Measurements from ENCODE around the gene MTCH2.
"Not testable (repeated sequence)": the region's sequence is repeated elsewhere in the genome, so short reads cannot be mapped to it uniquely, and the experiment has no call there.

MTCH2 gene

DNA sequence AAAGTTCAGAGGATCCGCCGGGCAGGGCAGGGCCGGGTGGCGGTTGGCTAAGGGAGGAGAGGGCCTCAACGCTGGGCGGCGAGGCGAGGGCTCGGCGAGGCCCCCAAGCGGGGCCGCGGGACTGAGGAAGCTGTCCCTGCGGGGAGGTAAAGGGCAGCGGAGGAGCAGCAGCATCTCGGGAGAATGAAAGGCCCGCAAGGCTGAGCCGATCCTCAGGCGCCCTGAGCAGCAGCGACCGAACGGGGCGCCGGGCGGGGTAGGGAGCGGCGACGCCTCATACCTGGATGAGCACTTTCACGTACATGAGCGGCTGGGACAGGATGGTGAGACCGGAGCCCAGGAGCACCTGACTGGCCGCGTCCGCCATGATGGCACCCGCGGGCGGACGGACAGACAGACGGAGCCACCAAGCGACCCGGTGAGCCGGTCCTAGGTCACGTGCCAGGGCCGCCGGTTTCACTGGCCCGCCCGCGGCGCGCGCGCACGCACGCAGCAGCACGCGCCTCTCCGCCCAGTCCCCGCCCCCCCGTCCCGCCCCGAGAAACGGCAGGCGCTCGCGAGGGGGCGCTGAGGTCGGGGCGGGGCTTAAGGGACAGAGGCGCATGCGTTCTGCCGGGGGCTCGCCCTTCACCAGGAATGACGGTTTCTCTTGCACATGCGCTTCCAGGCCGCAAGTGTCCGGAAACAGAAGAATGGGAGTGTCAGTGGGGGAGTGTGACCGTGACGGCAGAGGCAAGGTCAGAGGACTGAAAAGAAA is at the start of gene MTCH2:
Gene MTCH2 (minus strand): TSS at position 461 of the 757 bp plus-strand sequence. CDS start 94 bp downstream, at position 367.
- DNase-seq: peak; percentile 92

DNA sequence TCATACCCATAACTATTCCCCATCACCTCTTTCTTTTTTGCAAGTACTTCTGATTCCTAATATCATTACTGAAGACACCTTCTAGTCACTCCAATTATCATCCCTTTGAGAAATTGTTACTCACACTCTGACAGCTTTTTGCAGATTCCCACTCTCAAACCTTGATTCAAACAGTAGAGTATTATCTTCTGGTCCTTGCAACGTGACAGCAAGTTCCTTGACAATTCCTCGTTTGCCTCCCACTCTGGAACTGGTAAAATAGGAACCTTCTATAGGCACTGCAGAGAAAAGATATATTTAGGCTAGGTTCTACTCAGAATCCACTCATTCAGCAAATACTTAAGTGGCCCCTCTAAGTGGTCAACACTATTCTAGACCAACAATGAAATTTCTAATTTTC is 49.6 kb upstream of the MTCH2 start:
- DNase-seq: no peak

GRCh38 chr11:47689480-47689879 is 47.1 kb upstream of the MTCH2 start:
- no peak for DNase-seq

- DNase-seq: no peak
Observed at GRCh38 chr11:47688991-47689390, 46.6 kb upstream of the MTCH2 start.

DNA sequence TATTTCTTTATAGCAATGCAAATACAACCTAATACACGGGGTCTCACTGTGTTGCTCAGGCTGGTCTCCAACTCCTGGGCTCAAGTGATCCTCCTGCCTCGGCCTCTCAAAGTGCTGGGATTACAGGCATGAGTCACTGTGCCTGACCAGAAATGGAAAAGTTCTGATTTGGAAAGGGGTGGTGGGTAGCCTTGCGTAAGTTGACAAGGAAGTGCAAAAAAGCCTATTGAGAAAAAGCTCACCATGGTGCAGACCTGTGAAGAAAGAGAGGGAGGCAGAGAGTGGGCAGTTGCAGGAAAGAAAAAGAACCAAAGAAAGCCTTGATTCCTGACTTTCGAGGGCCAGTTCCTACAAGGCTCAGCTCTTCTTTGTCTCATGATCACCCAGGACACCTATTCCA is 45.8 kb upstream of the MTCH2 start:
- no peak for DNase-seq

- not testable (repeated sequence) for DNase-seq
Observed at GRCh38 chr11:47686704-47687103, 44.3 kb upstream of the MTCH2 start.

DNA sequence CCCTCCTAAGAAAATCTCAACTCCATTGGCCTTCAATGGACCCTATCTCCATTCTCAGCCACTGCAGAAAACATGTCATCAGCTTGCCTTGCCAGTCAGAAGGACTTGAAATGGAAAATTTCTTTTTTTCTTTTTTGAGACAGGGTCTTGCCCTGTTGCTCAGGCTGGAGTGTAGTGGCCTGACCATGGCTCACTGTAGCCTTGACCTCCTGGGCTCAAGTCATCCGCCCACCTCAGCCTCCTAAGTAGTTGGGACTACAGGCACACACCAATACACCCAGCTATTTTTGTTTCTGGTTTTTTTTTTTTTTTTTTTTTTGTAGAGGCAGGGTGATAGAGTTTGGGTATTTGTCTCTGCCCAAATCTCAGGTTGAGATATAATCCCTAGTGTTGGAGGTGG is 43.8 kb upstream of the MTCH2 start:
- no peak for DNase-seq

DNA sequence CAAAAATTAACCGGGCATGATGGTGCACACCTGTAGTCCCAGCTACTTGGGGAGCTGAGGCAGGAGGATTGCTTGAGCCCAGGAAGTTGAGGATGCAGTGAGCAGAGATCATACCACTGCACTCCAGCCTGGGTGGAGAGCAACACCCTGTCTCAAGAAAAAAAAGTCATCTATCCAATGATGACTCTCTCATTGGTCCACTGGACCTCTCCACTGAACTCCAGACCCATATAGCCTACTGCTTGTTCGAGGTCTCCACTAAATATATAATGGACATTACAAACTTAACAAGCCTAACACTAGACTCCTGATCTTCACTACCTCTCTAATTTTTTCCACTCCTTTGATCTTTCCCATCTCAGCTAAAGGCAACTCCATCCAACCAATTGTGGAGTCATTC is 33.5 kb upstream of the MTCH2 start:
- DNase-seq: no peak

GRCh38 chr11:47672283-47672730 is 29.9 kb upstream of the MTCH2 start:
- DNase-seq: no peak

GRCh38 chr11:47669856-47670255 is 27.5 kb upstream of the MTCH2 start:
- no peak for DNase-seq

DNA sequence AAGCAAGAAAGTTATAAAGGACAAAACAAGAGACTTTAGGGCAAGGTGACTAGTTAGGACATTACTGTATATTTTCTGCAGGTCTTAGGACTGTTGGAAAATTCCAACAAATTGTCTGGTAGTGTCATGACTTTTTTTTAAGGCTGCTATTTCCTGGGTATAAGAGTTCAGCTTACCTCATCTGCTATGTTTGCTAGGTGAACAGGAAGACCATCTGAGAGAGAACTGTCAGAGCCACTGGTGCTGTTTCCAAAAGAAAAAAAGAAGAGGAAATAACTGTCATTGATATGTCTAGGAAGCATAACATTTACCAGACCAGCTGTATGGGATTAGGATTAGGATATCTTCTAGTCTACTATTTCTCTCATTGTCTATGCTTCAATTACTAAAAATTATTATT is 26.3 kb upstream of the MTCH2 start:
- DNase-seq: no peak

DNA sequence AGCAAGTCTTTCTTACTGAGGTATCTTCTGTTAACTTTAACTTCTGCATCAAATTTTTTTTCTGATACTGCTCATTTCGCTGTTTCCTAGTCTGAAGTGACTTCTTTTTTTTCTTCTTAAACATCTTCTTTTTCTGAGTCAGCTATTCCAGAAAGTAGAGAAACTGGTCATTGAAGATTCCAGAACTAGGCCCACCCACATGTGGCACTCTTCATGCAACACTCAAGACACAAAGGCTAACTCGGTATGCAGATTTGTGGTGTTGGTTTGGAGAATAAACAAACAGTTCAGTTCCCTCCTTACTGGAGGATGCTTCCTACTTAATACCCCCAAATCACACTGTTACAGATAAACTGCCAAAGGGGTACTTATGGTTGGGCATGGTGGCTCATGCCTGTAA is 25.2 kb upstream of the MTCH2 start:
- no peak for DNase-seq

DNA sequence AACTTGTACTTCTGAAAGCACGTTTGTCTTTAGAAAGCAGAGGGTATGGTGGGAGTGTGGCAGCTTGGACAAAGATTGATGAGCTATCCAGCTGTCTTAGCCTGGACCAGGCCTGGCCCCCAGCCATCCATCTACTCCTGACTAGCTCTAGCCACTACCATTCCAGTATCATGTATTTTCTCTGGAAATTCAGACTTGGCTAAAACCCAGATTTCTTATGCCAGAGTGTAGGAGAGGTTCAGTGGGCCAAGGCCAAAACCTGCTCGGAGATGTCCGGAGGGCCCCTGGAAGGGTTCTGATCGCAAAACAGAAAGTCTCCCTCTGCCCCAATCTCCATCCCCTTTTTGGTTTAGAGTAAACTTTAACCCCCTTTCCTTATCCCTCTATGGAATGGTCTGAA is 24.8 kb upstream of the MTCH2 start:
- no peak for DNase-seq

DNA sequence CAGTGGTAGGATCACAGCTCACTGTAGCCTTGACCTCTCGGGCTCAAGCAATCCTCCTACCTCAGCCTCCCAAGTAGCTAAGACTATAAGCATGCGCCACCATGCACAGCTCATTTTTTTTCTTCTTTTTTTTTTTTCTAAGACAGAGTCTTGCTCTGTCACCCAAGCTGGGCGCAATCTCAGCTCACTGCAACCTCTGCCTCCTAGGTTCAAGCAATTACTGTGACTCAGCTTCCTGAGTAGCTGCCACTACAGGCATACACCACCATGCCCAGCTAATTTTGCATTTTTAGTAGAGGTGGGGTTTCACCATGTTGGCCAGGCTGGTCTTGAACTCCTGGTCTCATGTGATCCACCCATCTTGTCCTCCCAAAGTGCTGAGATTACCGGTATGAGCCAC is 22.6 kb upstream of the MTCH2 start:
- not testable (repeated sequence) for DNase-seq

DNA sequence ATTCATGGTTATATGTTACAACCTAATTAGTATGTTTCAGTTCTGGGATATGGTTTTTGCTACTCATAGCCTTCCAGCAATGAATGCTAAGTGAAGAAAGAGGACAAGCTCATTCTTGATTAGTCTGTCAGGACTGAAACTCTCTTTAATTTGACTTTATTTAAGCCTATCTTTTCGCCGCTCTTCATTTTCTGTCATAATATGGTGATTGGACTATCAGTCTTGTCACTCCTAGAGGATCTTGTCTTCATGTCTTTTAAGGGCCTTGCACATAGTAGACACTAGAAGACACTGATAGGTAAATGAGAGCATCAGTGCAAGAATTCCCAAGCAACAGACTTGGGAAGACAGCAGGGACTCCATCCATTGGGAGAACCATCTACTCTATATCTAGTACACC is 18.9 kb upstream of the MTCH2 start:
- DNase-seq: no peak

DNA sequence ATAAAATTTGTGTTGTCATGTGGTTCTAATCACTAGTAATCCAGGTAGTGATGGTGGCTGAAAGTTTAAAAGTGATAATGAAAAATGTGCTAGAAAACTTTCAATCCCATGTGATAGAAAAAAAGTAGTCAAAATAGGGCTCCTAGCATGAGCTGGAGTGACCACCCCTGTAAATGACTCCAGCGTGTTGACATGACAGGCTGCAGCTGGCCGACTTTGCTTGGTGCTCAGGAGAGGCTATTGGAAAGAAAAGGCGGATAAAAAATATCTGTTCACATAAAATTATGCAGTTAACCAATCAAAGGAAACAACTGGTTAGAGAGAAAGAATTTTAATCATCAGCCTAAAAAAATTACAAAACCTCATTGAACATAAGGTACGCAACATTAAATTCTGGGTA is 16.9 kb upstream of the MTCH2 start:
- no peak for DNase-seq

DNA sequence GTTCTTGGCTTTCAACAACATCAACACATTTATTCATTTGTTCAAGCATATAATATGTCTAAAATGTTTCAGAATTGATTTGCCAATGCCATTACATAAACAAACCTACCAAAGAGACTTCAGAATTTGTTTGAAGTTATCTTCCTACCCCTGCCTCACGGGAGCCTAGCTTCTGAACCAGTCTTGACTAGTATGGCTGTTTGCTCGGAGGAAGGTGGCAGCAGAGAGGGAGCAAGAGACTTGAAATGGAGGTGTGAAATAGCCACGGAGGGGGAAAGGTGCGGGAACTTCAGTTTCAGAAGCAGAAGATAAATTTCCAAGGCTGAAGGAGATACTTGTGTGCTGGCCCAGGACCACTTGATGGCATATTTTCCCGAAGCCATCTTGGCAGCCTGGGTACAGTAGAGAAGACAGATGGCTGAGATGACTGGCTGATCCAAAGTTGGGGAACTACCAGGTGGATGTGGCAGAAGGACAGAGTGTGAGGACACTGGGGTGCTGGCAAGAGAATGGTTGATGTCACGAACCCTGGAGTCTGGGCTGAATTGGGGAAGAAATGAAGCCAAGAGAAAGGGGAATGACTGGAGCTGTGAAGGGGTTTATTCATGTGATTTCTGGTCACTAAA is 14.0 kb upstream of the MTCH2 start:
- DNase-seq: no peak

DNA sequence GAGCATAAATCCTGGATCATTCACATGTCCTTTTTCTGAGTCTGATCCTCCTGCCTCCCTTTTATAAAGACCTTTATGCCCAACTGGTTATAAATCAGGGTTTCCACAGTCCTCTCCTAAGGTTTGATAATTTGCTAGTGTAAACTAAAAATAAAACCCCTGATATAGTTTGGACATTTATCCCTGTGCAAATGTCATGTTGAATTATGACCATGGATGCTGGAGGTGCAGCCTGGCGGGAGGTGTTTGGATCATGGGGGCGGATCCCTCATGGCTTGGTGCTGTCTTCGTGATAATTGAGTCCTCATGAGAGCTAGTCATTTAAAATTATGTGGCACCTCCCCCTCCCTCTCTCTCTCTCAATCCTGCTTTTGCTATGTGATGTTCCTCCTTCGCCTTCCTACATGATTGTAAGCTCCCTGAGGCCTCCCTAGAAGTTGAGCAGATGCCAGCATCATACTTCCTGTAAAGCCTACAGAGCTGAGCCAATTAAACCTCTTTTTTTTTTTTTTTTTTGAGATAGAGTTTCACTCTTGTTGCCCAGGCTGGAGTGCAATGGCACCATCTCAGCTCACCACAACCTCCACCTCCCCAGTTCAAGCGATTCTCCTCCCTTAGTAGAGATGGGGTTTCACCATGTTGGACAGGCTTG is 9.6 kb upstream of the MTCH2 start:
- DNase-seq: no peak

DNA sequence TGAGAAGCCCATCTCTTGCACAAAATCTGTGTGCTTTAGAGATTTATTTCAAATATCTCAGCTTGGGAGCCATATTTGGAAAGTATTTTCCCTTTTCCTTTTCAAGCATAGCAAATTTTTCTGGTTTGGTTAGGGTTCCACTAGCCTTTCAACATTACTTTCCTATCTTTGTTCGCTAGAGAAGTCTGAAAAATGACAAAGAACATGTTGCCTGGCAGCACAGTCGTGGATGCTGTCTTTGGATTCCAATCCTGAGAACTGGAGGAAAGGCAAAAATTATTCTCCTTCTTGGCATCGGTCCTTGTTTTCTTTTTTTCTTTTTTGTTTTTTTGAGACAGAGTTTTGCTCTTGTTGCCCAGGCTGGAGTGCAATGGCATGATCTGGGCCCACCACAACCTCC is 6.9 kb upstream of the MTCH2 start:
- no peak for DNase-seq

- no peak for DNase-seq
Observed at GRCh38 chr11:47646019-47646418, 3.7 kb upstream of the MTCH2 start.

GRCh38 chr11:47645500-47645899 is 3.1 kb upstream of the MTCH2 start:
- no peak for DNase-seq

- no peak for DNase-seq
Observed at GRCh38 chr11:47641600-47642098, 710 bp downstream of the MTCH2 start.

DNA sequence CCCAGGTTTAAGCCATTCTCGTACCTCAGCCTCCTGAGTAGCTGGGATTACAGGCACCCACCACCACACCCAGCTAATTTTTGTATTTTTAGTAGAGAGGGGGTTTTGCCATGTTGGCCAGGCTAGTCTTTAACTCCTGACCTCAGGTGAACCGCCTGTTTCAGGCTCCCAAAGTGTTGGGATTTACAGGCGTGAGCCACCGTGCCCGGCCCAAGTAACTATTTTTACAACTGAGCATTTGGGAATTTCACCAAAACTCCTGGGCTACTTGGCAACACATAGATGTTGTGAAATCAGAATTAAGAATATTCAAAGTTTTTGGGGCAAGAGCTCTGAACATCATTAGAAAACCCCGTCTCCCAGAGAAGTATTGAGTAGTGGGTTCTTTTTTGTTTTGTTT is 1.9 kb downstream of the MTCH2 start:
- not testable (repeated sequence) for DNase-seq

- DNase-seq: not testable (repeated sequence)
Observed at GRCh38 chr11:47636331-47636730, 6.0 kb downstream of the MTCH2 start.
